GM12878 (cell line): Measurements from ENCODE around the gene TREM1. TPM values are rescaled to one million over a fixed set of nuclear protein-coding genes. Genes with fewer than 3 reads are reported as not detected.

Source experiments
- ATAC-seq: fragments of 200-7000 bp; cut with Tn5 transposase; 3 replicates; pipeline ENCODE4 v1.9.1; 2020; ENCODE audit warnings: mild to moderate bottlenecking, moderate library complexity
- BruUV-seq: library from RNA; stranded (reverse); fragments of 400-500 nt; replicated peaks from 2 replicates; lab custom pipeline; 2021; lab: Mats Ljungman, UMichigan
- CTCF ChIA-PET: fragments of 300-600 bp; sonication (Branson Sonifier 250); formaldehyde crosslinking; extraction: SDS; loops from one replicate; lab custom pipeline; 2021; ENCODE audit warnings: inconsistent platforms; lab: Yijun Ruan, JAX
- POLR2A ChIA-PET: fragments of 350-600 bp; formaldehyde crosslinking; extraction: SDS; loops from one replicate; lab custom pipeline; 2021; ENCODE audit warnings: inconsistent platforms; lab: Charles Lee
- RAD21 ChIA-PET: fragments of 300-600 bp; sonication (Branson Sonifier 250); formaldehyde crosslinking; loops from one replicate; lab custom pipeline; 2023; ENCODE audit warnings: antibody characterized with exemption; ENCODE audit not compliant: unreplicated experiment; lab: Charles Lee
- SMC1A ChIA-PET: fragments of 300-600 bp; sonication (Branson Sonifier 250); formaldehyde crosslinking; loops from one replicate; lab custom pipeline; 2023; ENCODE audit not compliant: unreplicated experiment, uncharacterized antibody; lab: Charles Lee
- DNase-seq: peaks from one replicate; pipeline ENCODE4 v3.0.0-alpha.2; 2011; ENCODE audit warnings: low read depth, low spot score
- FAIRE-seq: peaks from 3 replicates; lab custom pipeline; 2011; peaks lifted over from hg19 to GRCh38; lab: Jason Lieb, UNC
- H2AFZ ChIP-seq: 2 replicates; pipeline ENCODE4 v1.6.0; 2011; ENCODE audit warnings: low read depth, low read length, control low read depth; ENCODE audit not compliant: control insufficient read depth
- H3K27ac ChIP-seq: 2 replicates; pipeline ENCODE4 v1.5.1; 2011; ENCODE audit warnings: control low read depth; ENCODE audit not compliant: control insufficient read depth, insufficient read depth
- H3K27me3 ChIP-seq, 2 experiments: replicated peaks in 1 of 2; 2 replicates each; pipeline versions ENCODE4 v1.6.0 to v1.6.1; 2011; ENCODE audit warnings: low read length in 1 of 2; ENCODE audit not compliant: control insufficient read depth in 2 of 2, insufficient read depth in 2 of 2
- H3K36me3 ChIP-seq, 2 experiments: 2 replicates each; pipeline ENCODE4 v1.5.1; 2011; ENCODE audit warnings: low read length in 1 of 2; ENCODE audit not compliant: control insufficient read depth in 2 of 2, insufficient read depth in 2 of 2
- H3K4me1 ChIP-seq: 2 replicates; pipeline ENCODE4 v1.6.1; 2011; ENCODE audit warnings: mild to moderate bottlenecking, low read length, moderate library complexity, mixed read lengths; ENCODE audit not compliant: control insufficient read depth, insufficient read depth
- H3K4me2 ChIP-seq: 2 replicates; pipeline ENCODE4 v1.6.0; 2011; ENCODE audit warnings: control low read depth; ENCODE audit not compliant: control insufficient read depth, insufficient read depth
- H3K4me3 ChIP-seq: fragments of 200-600 bp; sonication (generic); 2 replicates; pipeline ENCODE4 v1.5.1; 2016
- H3K79me2 ChIP-seq: 2 replicates; pipeline ENCODE4 v1.6.0; 2011; ENCODE audit warnings: low read length; ENCODE audit not compliant: control insufficient read depth, insufficient read depth
- H3K9ac ChIP-seq: 2 replicates; pipeline ENCODE4 v1.8.0; 2011; ENCODE audit warnings: low read length, control low read depth, mixed read lengths; ENCODE audit not compliant: control insufficient read depth, insufficient read depth
- H3K9me3 ChIP-seq: replicated peaks from 3 replicates; pipeline ENCODE4 v1.5.1; 2011; ENCODE audit warnings: mild to moderate bottlenecking, low read length; ENCODE audit not compliant: control insufficient read depth, insufficient read depth
- H4K20me1 ChIP-seq: 2 replicates; pipeline ENCODE4 v1.6.0; 2011; ENCODE audit not compliant: control insufficient read depth, insufficient read depth
- KLF5 ChIP-seq: fragments of 450-650 bp; IDR thresholded peaks from 2 replicates; pipeline ENCODE4 v1.6.1; 2014; ENCODE audit warnings: mild to moderate bottlenecking; ENCODE audit not compliant: partially characterized antibody
- POLR2AphosphoS5 ChIP-seq: IDR thresholded peaks from 2 replicates; pipeline ENCODE4 v1.6.1; 2011; ENCODE audit warnings: mild to moderate bottlenecking, low read length, inconsistent platforms
- RELA ChIP-seq: fragments of 450-650 bp; IDR thresholded peaks from 2 replicates; pipeline ENCODE4 v1.8.0; 2014; ENCODE audit warnings: borderline replicate concordance; ENCODE audit not compliant: partially characterized antibody
- SUPT20H ChIP-seq: IDR thresholded peaks from 2 replicates; pipeline ENCODE4 v1.6.1; 2011; ENCODE audit warnings: low read depth, mild to moderate bottlenecking, low read length, moderate library complexity, borderline replicate concordance; ENCODE audit not compliant: control insufficient read depth
- TARDBP ChIP-seq: IDR thresholded peaks from 2 replicates; pipeline ENCODE4 v1.6.1; 2016; ENCODE audit warnings: borderline replicate concordance
- TCF3 ChIP-seq: IDR thresholded peaks from 2 replicates; pipeline ENCODE4 v1.6.1; 2012; ENCODE audit warnings: low read depth, mild to moderate bottlenecking, low read length, borderline replicate concordance; ENCODE audit not compliant: insufficient read depth
- ZNF217 ChIP-seq: fragments of 450-650 bp; IDR thresholded peaks from 2 replicates; pipeline ENCODE4 v1.6.1; 2017; ENCODE audit warnings: antibody characterized with exemption, mild to moderate bottlenecking
- ZNF622 ChIP-seq: fragments of 450-650 bp; IDR thresholded peaks from 2 replicates; pipeline ENCODE4 v1.6.1; 2017; ENCODE audit warnings: mild to moderate bottlenecking, inconsistent platforms
- WGBS: methylation state at CpG from one replicate; pipeline ENCODE4 v1.1.6; 2016; ENCODE audit warnings: low lambda C conversion rate; ENCODE audit not compliant: insufficient replicate concordance, insufficient coverage; ENCODE audit errors: missing lambda C conversion rate; 5-methylcytosine and 5-hydroxymethylcytosine counted together
- in situ Hi-C: fragments of 300-500 bp; cut with MboI; formaldehyde crosslinking; loops from 9 replicates; pipeline ENCODE4 v1.14.3; 2018; ENCODE audit warnings: mixed read lengths
- intact Hi-C: fragments of 100-400 bp; cut with micrococcal nuclease; formaldehyde crosslinking; loops from one replicate; pipeline ENCODE4 v1.14.2; 2022; ENCODE audit not compliant: unreplicated experiment
- polyA plus RNA-seq, 11 experiments: library from polyadenylated mRNA; depleted of rRNA in 4 of 11; unstranded in 6 of 11; stranded (reverse) in 5 of 11; fragments of >200 nt; fragmentation: Nextera tagmentation in 4 of 11; fragmentation: Illumina TruSeq in 1 of 11; extraction: Ambion mirVana in 4 of 11; extraction: Trizol in 1 of 11; gene quantifications; 1 replicate in 1 of 11; 2 replicates in 10 of 11; pipeline versions ENCODE4 v1.2.1 to v1.2.3, GENCODE V29; 2011 to 2016; ENCODE audit warnings: inconsistent platforms in 2 of 11, missing spikeins in 2 of 11, low read depth in 1 of 11
- total RNA-seq, 4 experiments: library from RNA; depleted of rRNA in 3 of 4; stranded (reverse); fragments of >200 nt in 3 of 4; fragmentation: Illumina TruSeq in 1 of 4; extraction: Trizol in 1 of 4; gene quantifications; 2 replicates each; pipeline versions ENCODE4 v1.2.1 to v1.2.3, GENCODE V29; 2013 to 2021
- TF ChIP-seq, protein P1 (sequence below): fragments of 450-650 bp; IDR thresholded peaks from 2 replicates; pipeline ENCODE4 v1.6.1; 2018; ENCODE audit warnings: mild to moderate bottlenecking, low read depth, moderate library complexity; ENCODE audit not compliant: partially characterized antibody
- TF ChIP-seq, protein P2 (sequence below): fragments of 450-650 bp; IDR thresholded peaks from 2 replicates; pipeline ENCODE4 v1.6.1; 2017; ENCODE audit warnings: antibody characterized with exemption, mild to moderate bottlenecking, moderate library complexity
- TF ChIP-seq, protein P3 (sequence below): IDR thresholded peaks from 2 replicates; pipeline ENCODE4 v1.6.1; 2011; ENCODE audit warnings: borderline replicate concordance, low read depth, mild to moderate bottlenecking, moderate library complexity, low read length; ENCODE audit not compliant: insufficient read depth, poor library complexity, severe bottlenecking
- TF ChIP-seq, protein P4 (sequence below): IDR thresholded peaks from 2 replicates; pipeline ENCODE4 v1.6.1; 2011; ENCODE audit warnings: low read depth, low read length, improper control_type of control experiment, borderline replicate concordance
- TF ChIP-seq, protein P5 (sequence below): IDR thresholded peaks from 2 replicates; pipeline ENCODE4 v1.6.1; 2012; ENCODE audit warnings: low read length, inconsistent platforms

TREM1 gene
- total and polyA plus RNA-seq, 10 of the 15 experiments (the other 5 are each of a cell fraction or from before 2014, with no cell fraction given): 0.09 to 2.6 (median 0.28) TPM; not detected in 2

DNA sequence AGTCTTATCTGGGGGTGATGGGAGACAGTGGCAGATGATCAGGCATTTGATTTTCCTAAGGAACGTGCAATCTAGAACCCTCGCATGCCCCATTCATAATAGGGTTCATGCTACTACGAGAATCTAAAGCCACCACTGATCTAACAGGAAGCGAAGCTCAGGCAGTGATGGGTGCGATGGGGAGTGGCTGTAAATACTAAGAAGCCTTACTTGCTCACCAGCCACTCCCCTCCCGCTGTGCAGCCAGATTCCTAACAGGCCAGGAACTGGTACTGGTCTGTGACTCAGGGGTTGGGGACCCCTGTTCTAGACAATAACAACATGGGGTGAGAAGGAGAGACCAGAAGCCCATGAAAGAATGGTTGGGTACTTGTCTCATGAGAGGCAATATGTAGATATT lies 53.8 kb downstream of the TREM1 start (continued):
- TF ChIP-seq, protein P1, sequence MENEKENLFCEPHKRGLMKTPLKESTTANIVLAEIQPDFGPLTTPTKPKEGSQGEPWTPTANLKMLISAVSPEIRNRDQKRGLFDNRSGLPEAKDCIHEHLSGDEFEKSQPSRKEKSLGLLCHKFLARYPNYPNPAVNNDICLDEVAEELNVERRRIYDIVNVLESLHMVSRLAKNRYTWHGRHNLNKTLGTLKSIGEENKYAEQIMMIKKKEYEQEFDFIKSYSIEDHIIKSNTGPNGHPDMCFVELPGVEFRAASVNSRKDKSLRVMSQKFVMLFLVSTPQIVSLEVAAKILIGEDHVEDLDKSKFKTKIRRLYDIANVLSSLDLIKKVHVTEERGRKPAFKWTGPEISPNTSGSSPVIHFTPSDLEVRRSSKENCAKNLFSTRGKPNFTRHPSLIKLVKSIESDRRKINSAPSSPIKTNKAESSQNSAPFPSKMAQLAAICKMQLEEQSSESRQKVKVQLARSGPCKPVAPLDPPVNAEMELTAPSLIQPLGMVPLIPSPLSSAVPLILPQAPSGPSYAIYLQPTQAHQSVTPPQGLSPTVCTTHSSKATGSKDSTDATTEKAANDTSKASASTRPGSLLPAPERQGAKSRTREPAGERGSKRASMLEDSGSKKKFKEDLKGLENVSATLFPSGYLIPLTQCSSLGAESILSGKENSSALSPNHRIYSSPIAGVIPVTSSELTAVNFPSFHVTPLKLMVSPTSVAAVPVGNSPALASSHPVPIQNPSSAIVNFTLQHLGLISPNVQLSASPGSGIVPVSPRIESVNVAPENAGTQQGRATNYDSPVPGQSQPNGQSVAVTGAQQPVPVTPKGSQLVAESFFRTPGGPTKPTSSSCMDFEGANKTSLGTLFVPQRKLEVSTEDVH: no peak

DNA sequence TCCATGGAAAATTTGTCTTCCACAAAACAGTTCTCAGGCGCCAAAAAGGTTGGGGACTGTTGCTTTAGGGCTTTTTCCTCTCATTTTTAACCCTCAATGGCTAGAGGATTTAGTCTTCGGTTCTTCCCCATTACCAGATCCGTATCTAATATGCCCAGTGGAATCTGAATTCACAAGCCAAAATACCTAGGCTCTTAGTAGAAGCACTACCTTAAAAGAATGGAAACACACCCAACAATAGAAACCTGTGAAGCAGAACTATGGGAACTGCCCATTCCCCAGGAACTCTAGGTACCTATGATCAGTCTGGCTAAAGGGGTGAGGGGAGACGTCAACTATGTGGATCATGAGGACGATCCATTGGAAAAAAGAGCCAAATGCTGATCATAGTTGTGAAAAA lies 55.2 kb downstream of the TREM1 start:
- 46% methylated on average over 5 of the region's 5 CpGs for WGBS
- Histone ChIP-seq H3K4me3 (no peak overlapping the region), H3K27ac (no peak overlapping the region), H3K36me3 (no peaks in the 10 kb centered on the region), H4K20me1 (no peaks in the 10 kb centered on the region), H3K27me3 (peaks cover 0 to 3% of the 10 kb centered on the region in 2 experiments; a peak in 1 of 4 replicates), H2AFZ (no peak overlapping the region), H3K79me2 (no peaks in the 10 kb centered on the region), H3K9me3 (no peaks in the 10 kb centered on the region), H3K4me1 (no peaks in the 10 kb centered on the region), H3K9ac (no peak overlapping the region), H3K4me2 (no peak overlapping the region)
- BruUV-seq: no TSS peak
- no peak for DNase-seq
- ChIA-PET POLR2A (no interaction called here), SMC1A (no interaction called here), RAD21 (no interaction called here), CTCF (no interaction called here)
- FAIRE-seq: no peak
- no peak for ATAC-seq
- intact Hi-C loops (no loop called here), in situ Hi-C loops (no loop called here)
- TF ChIP-seq ZNF622: no peak
- TF ChIP-seq POLR2AphosphoS5: no peak
- no peak for TF ChIP-seq KLF5
- no peak for TF ChIP-seq TCF3
- TF ChIP-seq SUPT20H: no peak
- no peak for TF ChIP-seq TARDBP
- TF ChIP-seq, protein P2, sequence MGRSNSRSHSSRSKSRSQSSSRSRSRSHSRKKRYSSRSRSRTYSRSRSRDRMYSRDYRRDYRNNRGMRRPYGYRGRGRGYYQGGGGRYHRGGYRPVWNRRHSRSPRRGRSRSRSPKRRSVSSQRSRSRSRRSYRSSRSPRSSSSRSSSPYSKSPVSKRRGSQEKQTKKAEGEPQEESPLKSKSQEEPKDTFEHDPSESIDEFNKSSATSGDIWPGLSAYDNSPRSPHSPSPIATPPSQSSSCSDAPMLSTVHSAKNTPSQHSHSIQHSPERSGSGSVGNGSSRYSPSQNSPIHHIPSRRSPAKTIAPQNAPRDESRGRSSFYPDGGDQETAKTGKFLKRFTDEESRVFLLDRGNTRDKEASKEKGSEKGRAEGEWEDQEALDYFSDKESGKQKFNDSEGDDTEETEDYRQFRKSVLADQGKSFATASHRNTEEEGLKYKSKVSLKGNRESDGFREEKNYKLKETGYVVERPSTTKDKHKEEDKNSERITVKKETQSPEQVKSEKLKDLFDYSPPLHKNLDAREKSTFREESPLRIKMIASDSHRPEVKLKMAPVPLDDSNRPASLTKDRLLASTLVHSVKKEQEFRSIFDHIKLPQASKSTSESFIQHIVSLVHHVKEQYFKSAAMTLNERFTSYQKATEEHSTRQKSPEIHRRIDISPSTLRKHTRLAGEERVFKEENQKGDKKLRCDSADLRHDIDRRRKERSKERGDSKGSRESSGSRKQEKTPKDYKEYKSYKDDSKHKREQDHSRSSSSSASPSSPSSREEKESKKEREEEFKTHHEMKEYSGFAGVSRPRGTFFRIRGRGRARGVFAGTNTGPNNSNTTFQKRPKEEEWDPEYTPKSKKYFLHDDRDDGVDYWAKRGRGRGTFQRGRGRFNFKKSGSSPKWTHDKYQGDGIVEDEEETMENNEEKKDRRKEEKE: no peak
- no peak for TF ChIP-seq ZNF217
- TF ChIP-seq, protein P3, sequence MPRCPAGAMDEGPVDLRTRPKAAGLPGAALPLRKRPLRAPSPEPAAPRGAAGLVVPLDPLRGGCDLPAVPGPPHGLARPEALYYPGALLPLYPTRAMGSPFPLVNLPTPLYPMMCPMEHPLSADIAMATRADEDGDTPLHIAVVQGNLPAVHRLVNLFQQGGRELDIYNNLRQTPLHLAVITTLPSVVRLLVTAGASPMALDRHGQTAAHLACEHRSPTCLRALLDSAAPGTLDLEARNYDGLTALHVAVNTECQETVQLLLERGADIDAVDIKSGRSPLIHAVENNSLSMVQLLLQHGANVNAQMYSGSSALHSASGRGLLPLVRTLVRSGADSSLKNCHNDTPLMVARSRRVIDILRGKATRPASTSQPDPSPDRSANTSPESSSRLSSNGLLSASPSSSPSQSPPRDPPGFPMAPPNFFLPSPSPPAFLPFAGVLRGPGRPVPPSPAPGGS: no peak
- TF ChIP-seq, protein P4, sequence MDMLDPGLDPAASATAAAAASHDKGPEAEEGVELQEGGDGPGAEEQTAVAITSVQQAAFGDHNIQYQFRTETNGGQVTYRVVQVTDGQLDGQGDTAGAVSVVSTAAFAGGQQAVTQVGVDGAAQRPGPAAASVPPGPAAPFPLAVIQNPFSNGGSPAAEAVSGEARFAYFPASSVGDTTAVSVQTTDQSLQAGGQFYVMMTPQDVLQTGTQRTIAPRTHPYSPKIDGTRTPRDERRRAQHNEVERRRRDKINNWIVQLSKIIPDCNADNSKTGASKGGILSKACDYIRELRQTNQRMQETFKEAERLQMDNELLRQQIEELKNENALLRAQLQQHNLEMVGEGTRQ: no peak
- TF ChIP-seq RELA: no peak
- TF ChIP-seq, protein P5, sequence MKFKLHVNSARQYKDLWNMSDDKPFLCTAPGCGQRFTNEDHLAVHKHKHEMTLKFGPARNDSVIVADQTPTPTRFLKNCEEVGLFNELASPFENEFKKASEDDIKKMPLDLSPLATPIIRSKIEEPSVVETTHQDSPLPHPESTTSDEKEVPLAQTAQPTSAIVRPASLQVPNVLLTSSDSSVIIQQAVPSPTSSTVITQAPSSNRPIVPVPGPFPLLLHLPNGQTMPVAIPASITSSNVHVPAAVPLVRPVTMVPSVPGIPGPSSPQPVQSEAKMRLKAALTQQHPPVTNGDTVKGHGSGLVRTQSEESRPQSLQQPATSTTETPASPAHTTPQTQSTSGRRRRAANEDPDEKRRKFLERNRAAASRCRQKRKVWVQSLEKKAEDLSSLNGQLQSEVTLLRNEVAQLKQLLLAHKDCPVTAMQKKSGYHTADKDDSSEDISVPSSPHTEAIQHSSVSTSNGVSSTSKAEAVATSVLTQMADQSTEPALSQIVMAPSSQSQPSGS: no peak
